IMR-90 (cell line): ENCODE results near the gene FLVCR1.

ENCODE experiments used
- CTCF ChIP-seq: conservative IDR thresholded peaks from 2 replicates; pipeline ENCODE4 v1.5.1; 2012; ENCODE audit warnings: mild to moderate bottlenecking, low read depth, low read length, improper control_type of control experiment
- TF ChIP-seq, protein P1 (sequence below): fragments of 150-350 bp; IDR thresholded peaks from 2 replicates; pipeline ENCODE4 v1.6.1; 2016; ENCODE audit warnings: low read depth, mild to moderate bottlenecking, low read length, moderate library complexity, borderline replicate concordance

DNA sequence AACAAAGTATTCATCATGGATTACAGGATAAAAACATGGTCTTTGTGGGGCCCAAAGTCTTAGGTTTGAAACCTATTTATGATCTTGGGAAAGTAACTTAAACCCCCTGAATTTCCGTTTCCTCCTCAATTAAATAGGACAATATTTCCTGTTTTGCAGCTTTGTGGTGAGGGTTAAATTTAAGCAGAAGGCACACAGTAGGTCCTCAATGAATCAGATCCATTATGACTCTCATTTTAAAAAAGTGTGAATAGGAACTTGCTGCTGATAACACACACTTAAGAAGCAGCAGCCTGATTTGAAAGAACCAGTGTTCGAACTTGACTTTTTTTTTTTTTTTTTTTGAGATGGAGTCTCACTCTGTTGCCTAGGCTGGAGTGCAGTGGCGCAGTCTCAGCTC is 50.9 kb downstream of the FLVCR1 start:
- no peak for TF ChIP-seq CTCF
- TF ChIP-seq, protein P1, sequence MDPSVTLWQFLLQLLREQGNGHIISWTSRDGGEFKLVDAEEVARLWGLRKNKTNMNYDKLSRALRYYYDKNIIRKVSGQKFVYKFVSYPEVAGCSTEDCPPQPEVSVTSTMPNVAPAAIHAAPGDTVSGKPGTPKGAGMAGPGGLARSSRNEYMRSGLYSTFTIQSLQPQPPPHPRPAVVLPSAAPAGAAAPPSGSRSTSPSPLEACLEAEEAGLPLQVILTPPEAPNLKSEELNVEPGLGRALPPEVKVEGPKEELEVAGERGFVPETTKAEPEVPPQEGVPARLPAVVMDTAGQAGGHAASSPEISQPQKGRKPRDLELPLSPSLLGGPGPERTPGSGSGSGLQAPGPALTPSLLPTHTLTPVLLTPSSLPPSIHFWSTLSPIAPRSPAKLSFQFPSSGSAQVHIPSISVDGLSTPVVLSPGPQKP = no peak
